Stimulated activated CD8-positive, alpha-beta memory T cell treated with anti-CD3 and anti-CD28 coated beads, Interleukin-4, amount 100 ng/mL, for 1 hour (primary cell): ENCODE measurements around the gene CPSF3.
A peak's percentile ranks its signal among the peaks of the same experiment; 100 is the strongest.

Experiments
- DNase-seq, 2 donors: peaks; one replicate each; pipeline ENCODE4 v3.0.0-alpha.2; 2020; ENCODE audit warnings: low read depth in 2 of 2, low spot score in 1 of 2

CPSF3 gene

DNA sequence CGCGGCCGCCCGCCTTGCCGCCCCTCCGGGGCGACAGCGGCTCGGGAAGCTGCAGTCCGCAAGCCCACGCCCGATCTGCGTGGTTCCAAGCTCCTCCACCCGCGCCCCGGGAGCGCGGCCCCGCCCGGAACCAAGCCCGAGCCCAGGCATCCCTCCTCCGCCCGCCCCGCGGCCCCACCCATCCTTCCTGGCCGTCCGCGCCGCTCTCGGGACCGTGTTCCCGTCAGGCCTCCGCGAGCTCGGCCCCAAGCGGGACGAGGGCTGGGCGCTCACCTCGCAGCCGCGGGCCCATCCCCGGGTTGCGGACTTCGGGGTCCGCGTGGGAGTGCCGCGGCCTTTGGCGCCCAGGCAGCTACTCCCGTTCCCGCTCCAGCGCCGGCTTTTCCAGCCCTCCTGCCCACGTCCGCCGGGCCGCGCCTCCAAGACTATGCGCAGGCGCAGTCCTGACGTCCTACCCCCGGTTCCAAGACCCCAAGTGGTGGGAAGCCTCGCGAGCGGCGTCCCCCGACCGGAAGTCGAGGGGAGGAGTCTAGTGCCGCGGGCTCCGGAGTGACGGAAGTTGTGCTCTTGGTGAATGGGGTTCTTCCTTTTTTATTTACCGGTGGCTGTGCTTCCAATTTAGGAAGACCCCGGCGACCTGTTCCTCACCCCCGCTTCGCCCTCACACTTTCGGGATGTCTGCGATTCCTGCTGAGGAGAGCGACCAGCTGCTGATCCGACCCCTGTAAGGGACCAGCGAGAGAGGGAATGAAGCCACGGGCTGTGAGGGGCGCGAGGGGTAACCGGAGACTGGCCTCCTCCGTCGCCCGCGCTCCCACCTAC lies at the start of gene CPSF3, which contains the start of gene ITGB1BP1:
Gene CPSF3 (plus strand): TSS at position 555 of the 822 bp plus-strand sequence. CDS start 120 bp downstream, at position 675.
Gene ITGB1BP1 (minus strand): TSS at position 429 of the 822 bp plus-strand sequence. CDS start 4,831 bp downstream, outside the sequence.
- peak; percentile 86 to 94 for DNase-seq

DNA sequence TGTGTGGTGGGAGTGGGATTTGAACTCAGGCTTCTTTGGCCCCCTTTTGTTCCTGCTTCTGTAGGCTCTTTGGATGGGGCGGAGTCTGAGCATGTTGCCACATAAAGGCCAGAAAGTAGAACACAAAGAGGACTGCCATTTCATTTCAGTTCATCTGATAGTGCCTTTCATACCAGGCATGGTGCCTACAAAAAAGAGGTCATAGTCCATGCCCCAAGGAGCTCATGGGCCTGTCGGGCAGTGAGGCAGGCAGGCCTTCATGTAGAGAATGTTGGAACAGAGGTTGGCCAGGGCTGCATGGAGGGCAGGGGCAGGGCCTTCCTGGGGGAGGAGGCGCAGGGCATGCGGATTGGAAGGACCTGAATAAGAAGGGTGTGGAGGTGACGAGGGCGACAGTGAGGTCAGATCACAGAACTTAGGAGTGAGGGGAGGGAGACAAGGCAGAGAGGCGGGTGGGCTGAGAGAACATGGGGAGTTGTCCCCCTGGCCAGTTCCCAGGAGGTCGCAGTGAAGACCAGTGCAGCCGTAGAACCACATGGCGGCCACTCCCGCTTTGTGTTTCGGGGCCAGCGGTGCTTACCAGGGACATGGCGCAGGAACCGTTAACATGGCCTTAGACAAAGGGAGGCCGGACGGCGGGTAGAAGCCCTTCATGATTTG lies 49.3 kb upstream of the CPSF3 start:
- DNase-seq, result no peak

DNA sequence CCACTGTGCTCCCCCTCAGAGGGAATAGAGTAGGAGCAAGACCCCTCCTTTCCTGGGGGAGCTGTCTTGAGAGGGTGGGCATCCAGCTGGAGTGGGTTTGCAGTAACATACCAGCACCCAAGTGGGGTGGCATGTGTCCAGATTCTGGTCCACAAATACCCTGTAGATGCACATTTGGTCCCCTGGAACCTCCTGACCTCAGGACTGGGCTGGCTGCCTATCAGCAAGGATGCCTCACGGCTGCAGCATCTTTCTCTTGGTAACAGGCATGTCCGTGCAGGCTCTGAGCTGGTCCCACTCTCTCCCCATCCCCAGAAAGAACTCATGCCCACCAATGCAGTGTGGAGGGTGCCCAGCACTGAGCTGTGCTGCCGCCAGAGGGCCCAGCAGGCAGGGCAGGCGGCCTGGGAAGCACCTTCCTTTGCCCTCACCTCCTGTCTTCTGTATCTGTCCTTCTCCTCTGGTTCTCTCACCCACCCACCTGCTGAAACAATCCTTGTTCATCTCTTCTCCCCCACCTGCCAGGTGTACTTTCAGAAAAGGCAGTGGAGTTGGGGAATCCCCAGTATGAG lies 47.5 kb upstream of the CPSF3 start:
- DNase-seq, result no peak

DNA sequence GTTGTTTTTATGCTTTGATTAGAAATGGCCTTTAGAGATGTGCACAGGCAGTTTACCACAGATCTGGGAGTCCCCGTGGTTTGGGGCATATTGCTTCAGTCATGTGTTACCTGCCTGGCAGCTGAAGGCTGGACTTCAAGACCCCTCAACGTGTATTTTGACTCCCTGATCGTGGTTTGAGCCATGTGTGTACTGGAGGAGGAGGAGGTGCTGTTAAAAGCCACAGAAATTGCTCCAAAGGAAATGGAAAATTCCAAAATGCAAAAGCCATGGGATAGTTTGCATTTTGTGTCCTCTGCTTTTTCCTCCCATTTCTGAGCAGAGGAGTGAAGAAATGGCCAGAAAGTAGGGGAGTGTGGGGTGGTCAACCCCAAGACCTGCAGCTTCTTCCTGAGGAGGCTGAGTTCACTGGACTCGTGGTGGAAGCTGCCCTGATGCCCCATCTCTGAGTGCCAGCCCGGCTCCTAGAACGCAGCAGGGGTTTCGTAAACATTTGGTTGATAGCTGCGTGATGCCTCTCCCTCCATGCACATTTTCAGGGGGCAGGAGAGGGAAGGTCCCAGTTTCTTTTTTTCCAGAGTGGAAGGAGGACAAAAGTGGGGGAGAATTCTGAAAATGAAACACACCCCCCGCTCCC lies 45.9 kb upstream of the CPSF3 start:
- DNase-seq, result no peak

DNA sequence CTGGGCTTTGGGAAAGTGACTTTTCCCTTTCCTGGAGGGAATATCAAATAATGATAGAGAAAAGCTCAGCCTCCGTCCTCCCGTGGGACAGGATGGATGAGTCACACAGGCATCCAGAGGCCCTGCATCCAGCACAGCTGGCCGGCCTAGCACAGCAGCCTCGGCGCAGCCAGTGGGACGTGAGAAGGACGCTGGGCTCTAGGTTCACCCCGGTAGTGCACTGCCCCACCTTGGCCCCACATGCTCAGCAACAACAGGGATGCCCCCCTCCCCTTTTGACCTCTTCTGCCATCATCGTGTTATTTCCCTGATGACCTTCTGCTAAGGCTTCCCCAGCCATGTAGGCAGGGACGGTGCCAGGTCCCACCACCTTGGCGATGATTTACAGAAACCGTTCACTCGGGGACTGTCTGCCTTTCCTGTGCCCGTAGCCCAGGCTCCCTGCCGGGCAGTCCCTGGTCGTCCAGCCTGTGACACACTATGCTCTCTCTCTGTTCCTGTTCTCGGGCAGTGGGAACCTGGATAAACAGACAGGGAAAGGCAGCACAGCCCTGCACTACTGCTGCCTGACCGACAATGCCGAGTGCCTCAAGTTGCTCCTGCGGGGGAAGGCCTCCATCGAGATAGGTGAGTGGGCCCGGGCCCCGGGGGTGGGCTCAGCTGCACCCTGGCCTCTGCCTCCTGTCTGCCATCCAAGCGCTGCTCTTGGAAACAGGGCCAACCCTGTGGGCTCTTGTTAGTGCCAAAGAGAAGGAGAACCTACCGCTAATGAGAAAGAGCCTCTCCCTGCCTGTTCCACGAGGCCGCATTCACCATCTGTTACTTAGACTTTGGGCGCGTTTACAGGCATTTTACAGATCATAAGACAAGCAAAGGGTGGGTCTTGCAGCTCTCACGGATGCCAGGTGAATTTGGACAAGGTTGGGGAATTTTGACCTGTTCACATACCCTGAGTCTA lies 44.7 kb upstream of the CPSF3 start:
- DNase-seq, result no peak

DNA sequence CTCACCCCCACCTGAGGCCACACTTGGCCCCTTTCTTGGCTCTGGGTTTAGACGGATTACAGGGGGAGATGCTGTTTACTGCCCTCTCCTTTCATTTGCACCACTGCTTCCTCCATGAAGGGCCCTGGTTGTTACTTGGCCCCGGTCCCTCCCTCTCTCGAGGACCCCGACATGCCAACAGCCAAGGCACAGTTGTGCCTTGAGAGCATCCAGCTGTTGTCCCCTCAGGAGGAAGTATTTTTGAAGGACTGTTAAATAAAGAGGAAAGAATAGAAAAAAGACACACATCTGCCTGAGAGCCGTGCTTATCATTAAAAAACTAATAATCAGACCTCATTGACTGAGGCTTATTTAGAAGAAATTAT lies 44.1 kb upstream of the CPSF3 start:
- no peak for DNase-seq

DNA sequence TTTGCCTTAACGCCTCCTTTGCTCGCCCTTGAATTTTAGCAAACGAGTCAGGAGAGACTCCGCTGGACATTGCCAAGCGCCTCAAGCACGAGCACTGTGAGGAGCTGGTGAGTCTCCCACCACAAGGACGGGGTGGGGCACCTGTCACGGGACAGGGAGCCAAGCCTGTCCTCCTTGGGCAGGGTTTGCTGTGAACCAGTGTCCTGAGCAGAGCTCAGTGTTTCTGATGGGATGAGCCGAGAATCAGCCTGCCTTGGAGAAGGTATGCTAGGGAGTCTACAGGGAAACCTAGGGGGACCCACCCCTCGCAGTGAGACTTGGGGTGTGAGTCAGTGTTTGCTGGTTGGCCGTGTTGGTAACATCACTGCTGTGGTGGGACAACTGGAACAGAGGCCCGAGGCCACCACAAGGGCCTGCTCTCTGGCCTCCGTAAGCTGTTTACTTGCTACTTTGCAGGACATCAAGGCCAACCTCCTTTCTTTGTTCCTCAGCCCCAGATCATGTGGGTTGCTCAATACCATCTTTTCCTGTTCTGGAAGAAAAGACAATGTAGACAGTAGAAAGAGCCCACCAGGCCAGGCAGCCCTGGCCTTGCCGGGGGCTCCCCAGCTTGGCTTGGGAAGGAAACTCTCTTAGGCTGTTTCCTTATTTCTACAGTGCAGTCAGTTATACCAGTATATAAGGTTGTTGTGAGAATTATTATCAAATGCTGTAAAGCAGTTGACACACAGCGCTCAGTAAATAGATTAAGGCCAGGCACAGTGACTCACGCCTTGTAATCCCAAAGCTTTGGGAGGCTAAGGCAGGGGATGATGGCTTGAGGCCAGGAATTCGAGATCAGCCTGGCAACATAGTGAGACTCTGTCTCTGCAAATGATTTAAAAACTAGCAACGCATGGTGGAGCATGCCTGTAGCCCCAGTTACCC lies 42.5 kb upstream of the CPSF3 start:
- DNase-seq, result no peak

DNA sequence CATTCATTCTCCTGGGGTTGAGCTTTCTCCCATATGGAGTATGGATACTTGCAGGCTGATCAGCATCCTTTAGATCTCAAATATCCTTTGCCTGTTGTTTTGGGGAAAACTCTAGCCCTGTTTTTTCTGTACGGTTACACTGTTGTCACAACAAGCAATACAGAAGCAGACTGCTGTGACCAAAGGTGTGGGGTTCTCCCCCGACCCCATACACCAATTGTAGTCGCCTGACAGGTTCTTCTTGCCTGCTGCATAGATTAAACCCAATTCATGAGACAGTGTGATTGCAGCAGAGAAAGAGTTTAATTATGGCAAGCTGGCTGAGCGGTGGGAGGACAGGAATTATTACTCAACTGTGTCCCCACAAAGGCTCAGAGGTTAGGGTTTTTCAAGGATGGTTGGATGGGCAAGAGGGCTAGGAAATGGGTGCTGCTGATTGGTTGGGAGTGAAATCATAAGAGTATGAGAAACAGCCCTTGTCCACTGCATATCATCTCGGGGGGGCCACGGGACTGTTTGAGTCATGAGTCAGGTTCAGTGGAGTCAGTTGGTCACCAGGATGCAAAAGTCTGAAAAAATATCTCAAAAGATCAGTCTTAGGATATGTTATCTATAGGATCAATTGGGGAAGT lies 40.7 kb upstream of the CPSF3 start:
- no peak for DNase-seq

DNA sequence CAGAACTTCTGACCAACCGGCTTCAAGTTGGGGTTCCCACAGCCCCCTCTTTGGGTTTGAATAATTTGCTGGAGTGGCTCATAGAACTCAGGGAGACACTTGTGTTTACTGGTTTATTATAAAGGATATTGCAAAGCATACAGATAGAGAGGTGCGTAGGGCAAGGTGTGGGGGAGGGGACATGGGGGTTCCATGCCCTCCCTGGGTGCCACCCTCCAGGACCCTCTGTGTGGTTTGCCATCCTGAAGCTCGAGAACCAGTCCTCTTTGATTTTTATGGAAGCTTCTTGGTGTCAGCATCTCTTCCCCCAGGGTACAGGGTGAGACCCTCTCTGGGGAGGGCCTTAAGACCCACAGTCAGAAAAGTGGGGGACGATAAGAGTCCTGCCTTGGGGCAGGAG lies 38.9 kb upstream of the CPSF3 start:
- no peak for DNase-seq

DNA sequence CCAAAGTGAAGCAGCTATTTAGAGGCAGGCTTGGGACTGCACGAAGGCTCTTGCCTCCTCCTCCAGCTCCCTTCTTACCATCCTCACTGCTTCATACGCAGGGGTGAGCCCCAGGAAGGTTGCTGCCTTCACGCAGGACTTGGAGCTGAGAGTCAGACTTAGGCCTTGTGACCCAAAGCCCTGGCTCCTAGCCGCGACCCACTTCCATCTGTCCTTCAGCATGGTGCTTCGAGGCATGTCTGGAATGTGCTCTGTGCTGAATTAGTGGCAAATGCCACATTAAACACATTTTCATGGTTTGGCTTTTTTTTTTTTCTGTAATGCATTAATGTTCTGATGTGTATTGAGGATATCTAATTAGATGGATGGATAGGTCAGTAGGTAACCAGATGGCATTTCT lies 37.6 kb upstream of the CPSF3 start:
- DNase-seq, result no peak

DNA sequence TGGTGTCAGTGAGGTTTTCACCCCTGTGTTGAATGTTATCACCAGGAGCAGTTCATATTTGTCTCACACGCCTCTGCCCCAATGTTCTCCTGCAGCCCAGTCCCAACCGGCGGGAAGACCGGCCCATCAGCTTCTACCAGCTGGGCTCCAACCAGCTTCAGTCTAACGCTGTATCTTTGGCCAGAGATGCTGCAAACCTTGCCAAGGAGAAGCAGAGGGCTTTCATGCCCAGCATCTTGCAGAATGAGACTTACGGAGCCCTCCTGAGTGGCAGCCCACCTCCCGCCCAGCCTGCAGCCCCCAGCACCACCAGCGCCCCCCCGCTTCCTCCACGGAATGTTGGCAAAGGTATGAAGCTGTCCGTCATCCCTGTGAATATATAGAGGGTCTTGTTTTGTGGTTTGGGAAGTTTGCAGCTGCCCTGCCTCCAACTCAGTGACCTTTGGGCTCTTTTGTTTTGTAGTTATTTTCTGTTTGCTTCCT lies 35.2 kb upstream of the CPSF3 start:
- no peak for DNase-seq

DNA sequence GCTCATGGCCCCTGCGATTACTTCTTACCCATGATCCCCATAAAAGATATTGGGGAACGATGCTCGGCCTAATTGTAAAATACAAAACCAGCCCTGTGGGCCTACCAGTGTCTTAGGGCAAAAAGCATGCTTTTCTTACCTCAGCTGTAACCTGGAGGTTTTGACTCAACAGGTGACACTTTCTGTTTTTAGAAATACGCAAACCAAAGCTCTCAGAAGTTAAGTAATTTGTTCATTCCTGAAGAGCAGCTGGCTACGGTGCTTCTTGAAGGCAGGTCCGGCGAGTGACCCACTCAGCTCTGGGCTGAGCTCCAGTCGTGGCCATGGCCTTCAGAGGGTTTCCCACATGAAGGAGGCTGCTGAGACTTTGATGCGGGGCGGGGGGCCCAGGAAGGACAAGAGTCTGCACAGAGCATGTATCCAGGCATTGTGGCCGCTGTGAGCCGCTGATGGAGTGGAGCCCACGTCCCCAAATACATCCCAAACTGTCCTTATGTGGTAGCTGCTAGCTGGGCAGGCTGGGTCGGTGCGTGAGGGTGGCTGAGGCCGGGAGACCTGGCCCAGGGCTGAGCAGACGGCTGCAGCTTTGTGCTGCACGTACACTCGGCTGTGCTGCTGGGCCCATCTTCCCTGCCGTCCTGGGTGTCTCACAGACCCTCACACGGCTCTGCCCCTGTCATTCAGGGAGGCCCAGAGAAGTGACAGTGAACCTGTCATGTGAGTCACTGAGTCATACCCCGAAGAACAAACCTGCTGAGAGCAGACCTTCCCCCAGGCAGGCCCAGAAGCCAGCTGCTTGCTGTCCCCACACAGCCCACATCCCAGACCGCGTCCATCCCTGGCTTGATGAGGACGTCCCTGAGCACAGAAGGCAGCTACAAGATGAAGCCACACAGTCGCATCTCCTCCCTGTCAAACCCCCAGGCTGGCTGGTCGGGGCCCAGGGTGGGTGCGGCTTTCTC lies 34.2 kb upstream of the CPSF3 start:
- no peak for DNase-seq

DNA sequence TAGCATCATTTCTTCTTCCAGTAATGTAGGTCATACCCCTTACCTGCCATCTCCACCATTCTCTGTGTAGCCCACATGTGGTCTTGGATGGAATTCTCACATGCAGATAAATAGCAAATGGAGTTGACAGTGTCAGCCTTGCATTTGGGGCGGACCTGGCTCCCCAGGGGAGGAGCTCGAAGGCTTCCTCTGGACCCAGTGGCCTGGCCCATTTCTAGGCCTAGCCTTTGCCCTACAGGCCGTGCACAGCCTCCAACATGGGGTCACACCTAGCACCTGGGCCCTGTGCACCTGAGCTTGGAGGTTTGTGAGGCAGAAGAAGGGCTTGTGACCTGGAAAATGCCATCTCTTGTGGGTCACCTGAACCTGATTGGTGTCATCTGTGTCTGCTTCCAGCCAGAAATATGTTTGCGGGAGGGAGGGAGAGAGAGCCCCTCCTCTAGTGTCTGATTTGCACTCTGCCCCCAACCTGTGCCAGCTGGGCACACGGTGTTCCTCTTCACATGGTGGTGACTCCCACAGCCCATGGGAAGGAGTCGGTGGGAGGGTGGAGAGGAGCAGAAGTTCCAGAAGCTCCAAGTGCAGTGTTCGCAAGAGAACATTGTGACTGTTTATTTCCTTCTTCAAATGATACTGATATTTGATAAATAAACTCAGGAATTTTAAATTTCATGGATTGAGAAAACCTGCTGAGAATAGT lies 33.2 kb upstream of the CPSF3 start:
- DNase-seq, result no peak

DNA sequence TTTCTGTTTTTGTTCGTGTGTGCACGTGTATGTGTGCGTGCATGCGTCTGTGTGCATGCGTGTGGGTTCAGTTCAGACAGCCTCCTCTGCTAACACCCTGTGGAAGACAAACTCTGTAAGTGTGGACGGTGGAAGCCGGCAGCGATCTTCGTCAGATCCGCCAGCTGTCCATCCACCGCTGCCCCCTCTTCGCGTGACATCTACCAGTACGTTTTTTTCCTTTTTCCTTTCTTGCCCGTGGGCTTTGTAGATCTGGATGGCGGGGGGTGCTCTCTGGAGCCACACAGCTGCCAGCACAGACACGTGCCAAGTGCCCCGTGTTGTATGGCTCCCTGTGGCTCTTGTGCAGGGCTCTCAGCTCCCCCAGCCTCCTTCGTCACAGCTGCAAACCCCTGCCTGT lies 32.5 kb upstream of the CPSF3 start:
- no peak for DNase-seq

DNA sequence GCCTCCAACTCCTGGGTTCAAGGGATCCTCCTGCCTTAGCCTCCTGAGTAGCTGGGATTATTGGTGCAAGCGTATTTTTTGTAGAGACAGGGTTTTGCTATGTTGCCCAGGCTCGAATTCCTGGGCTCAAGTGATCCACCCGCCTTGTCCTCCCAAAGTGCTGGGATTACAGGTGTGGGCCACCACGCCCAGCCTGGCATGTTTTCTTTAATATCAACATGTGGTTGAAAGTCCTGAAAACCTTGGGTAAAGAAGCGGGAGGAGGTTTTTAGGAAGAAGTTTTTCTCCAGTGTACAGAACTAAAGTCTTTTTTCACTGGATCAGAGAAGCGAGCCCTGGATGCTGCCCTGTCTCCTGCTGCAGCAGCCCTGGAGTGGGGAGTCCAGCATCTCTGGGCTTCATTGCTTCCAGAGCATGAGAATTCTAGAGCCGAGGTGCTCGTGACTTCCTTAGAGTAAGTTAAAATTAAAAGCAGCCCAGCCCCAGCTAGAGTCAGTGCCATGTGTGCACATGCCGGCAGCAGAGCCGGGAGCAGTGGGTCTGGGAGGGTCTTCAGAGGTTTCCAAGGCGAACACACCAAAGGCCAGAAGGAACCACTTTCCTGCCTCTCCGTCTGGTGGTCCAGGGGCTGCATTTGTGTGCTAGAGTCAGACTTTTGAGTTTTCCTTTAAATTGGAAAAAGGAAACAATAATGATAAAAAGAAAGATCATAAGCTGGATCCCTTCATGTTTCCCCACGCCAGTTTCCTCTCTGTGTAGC lies 31.3 kb upstream of the CPSF3 start:
- no peak for DNase-seq
